Measurements from ENCODE around the gene NBEAL2. TPM values are rescaled to one million over a fixed set of nuclear protein-coding genes. Genes with fewer than 3 reads are reported as not detected.
A peak's percentile ranks its signal among the peaks of the same experiment; 100 is the strongest.

NBEAL2 gene
- total and polyA plus RNA-seq, 5 experiments from 2014 or later: 0.89 to 46.0 (median 2.8) TPM

DNA sequence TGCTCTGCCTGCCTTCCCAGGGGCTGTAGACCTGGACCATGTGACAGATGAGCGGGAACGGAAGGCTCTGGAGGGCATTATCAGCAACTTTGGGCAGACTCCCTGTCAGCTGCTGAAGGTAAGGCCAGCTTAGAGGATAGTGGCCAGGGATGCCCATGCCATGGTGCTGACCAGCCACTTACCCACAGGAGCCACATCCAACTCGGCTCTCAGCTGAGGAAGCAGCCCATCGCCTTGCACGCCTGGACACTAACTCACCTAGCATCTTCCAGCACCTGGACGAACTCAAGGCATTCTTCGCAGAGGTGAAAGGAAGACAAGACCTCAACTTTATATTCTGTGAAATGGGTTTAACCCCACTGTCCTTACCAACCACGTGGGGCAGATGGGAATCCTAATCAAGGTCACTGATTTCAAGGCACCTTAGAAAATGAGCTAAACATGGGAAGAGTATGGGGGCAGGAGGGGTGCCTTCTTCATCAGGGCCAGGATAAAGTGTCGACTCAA is 26.7 kb downstream of the NBEAL2 start:
- H3K4me1 Mint-ChIP-seq: peaks cover 4 to 12% (median 7%) of the 10 kb centered on the region in 4 donors
- H3K27me3 Mint-ChIP-seq: no peaks in the 10 kb centered on the region
- ATAC-seq (no peak), DNase-seq (no peak)
- peaks cover 0 to 25% (median 4%) of the 10 kb centered on the region in 3 donors for H3K36me3 Mint-ChIP-seq
- POLR2A ChIA-PET: interaction anchor here (0.5 to 1.1 kb wide), 6 partner anchors 11 to 109 kb away, joined by 3 to 6 read pairs (median 3); partner anchors contain the start of gene CCDC12
- H3K4me3 Mint-ChIP-seq: peak overlapping the region in 1 of 10 donors; percentile 70
- H3K9me3 Mint-ChIP-seq: no peaks in the 10 kb centered on the region
- peak overlapping the region in 9 of 10 donors; percentile 5 to 86 (median 54) for H3K27ac Mint-ChIP-seq

DNA sequence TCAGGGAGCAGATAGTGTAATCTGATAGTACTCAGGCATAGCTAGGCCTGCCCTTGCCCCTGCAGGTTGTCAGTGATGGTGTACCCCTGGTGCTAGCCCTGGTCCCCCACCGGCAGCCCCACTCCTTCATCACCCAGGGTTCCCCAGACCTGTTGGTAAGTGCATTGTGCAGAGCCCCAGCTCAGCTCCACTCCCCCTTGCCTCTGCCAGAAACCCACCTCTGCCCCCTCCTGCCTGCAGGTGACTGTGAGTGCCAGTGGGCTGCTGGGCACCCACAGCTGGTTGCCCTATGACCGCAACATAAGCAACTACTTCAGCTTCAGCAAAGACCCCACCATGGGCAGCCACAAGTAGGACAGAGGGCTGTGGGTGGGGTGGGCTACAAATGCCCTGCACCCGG is 27.5 kb downstream of the NBEAL2 start:
- H3K27ac Mint-ChIP-seq: peak overlapping the region in 5 of 10 donors; percentile 47 to 86 (median 55)

DNA sequence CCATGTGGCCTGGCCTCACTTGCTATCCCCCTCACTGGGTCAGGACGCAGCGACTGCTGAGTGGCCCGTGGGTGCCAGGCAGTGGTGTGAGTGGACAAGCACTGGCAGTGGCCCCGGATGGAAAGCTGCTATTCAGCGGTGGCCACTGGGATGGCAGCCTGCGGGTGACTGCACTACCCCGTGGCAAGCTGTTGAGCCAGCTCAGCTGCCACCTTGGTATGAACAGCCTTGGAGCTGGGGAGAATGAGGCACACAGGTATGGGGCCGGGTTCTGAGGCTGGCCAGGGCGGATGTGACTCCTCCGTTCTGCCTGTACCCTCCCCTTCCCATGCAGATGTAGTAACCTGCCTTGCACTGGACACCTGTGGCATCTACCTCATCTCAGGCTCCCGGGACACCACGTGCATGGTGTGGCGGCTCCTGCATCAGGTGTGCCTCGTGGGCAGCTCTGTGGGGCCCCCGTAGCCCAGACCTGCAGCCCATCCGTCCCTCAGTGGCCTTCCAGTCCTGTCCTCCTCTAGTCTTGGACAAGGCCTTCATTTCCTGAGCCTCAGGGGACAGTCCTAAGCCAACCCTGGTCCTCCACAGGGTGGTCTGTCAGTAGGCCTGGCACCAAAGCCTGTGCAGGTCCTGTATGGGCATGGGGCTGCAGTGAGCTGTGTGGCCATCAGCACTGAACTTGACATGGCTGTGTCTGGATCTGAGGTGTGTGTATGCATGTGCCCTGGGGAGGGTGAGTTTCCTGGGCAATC is 28.2 kb downstream of the NBEAL2 start:
- ATAC-seq (no peak), DNase-seq (peak in 1 of 10 donors; percentile 54)
- POLR2A ChIA-PET: interaction anchor here (1.0 to 2.8 kb wide), 2 partner anchors 31 to 74 kb away, joined by 3 to 25 read pairs; partner anchors contain the start of gene CCDC12
- Mint-ChIP-seq H3K4me1 (peaks cover 3 to 12% (median 7%) of the 10 kb centered on the region in 4 donors), H3K27ac (peak overlapping the region in 2 of 10 donors; percentile 43 to 53), H3K27me3 (no peaks in the 10 kb centered on the region), H3K4me3 (no peak overlapping the region), H3K36me3 (peaks cover 0 to 22% (median 3%) of the 10 kb centered on the region in 3 donors), H3K9me3 (no peaks in the 10 kb centered on the region)

More for the DNA sequence above, 27.5 kb downstream of the NBEAL2 start:
- no peaks in the 10 kb centered on the region for H3K27me3 Mint-ChIP-seq
- DNase-seq (no peak), ATAC-seq (no peak)
- H3K4me1 Mint-ChIP-seq: peaks cover 4 to 12% (median 7%) of the 10 kb centered on the region in 4 donors
- peaks cover 0 to 25% (median 4%) of the 10 kb centered on the region in 3 donors for H3K36me3 Mint-ChIP-seq
- H3K9me3 Mint-ChIP-seq: no peaks in the 10 kb centered on the region
- H3K4me3 Mint-ChIP-seq: no peak overlapping the region
- POLR2A ChIA-PET: interaction anchor here (0.5 to 1.0 kb wide), 3 partner anchors 30 to 108 kb away, joined by 3 to 6 read pairs (median 3); partner anchors contain the start of gene CCDC12

DNA sequence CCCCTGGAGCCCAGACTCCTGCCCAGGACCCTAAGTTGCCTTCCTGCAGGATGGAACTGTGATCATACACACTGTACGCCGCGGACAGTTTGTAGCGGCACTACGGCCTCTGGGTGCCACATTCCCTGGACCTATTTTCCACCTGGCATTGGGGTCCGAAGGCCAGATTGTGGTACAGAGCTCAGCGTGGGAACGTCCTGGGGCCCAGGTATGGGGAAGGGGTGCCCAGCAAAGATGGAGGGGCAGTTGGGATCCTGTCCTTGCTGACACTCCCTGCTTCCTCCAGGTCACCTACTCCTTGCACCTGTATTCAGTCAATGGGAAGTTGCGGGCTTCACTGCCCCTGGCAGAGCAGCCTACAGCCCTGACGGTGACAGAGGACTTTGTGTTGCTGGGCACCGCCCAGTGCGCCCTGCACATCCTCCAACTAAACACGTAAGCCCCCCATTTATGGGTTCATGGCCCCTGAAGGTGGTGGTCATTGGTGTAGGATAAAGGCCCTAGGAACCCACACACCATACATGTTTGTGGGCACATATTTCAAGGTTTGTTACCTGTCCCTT is 28.8 kb downstream of the NBEAL2 start:
- Mint-ChIP-seq H3K36me3 (peaks cover 0 to 18% (median 3%) of the 10 kb centered on the region in 3 donors), H3K27ac (peak overlapping the region in 7 of 10 donors; percentile 34 to 90 (median 74)), H3K4me1 (peaks cover 3 to 12% (median 7%) of the 10 kb centered on the region in 4 donors), H3K4me3 (peak overlapping the region in 9 of 10 donors; percentile 53 to 80 (median 66)), H3K27me3 (no peaks in the 10 kb centered on the region), H3K9me3 (no peaks in the 10 kb centered on the region)
- no peak for DNase-seq
- POLR2A ChIA-PET: interaction anchor here (0.9 to 2.8 kb wide), 5 partner anchors 19 to 32 kb away, joined by 3 to 25 read pairs (median 4); partner anchors contain the start of genes CCDC12 and NBEAL2
- ATAC-seq: no peak

DNA sequence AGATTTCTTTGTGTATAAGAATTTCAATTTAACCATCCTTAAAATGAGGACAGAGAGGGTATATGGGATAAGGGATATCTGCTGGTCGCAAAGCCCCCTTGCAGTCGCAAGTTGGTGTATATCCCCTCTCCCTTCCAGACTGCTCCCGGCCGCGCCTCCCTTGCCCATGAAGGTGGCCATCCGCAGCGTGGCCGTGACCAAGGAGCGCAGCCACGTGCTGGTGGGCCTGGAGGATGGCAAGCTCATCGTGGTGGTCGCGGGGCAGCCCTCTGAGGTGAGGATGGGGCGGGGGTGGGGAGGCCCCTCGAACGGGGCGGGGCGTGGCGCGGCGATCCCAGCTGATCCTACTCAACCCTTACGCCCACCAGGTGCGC is 29.4 kb downstream of the NBEAL2 start:
- H3K27me3 Mint-ChIP-seq: no peaks in the 10 kb centered on the region
- H3K4me3 Mint-ChIP-seq: peak overlapping the region in 9 of 10 donors; percentile 56 to 80 (median 68)
- peaks cover 0 to 19% (median 3%) of the 10 kb centered on the region in 3 donors for H3K36me3 Mint-ChIP-seq
- POLR2A ChIA-PET: interaction anchor here (0.6 to 2.8 kb wide), 17 partner anchors 9 to 274 kb away, joined by 3 to 25 read pairs (median 3); partner anchors contain the start of genes CCDC12, KLHL18, NBEAL2 and SETD2
- DNase-seq: no peak
- H3K9me3 Mint-ChIP-seq: no peaks in the 10 kb centered on the region
- H3K27ac Mint-ChIP-seq: peak overlapping the region in 7 of 10 donors; percentile 34 to 90 (median 74)
- ATAC-seq: no peak
- peaks cover 3 to 12% (median 8%) of the 10 kb centered on the region in 4 donors for H3K4me1 Mint-ChIP-seq

DNA sequence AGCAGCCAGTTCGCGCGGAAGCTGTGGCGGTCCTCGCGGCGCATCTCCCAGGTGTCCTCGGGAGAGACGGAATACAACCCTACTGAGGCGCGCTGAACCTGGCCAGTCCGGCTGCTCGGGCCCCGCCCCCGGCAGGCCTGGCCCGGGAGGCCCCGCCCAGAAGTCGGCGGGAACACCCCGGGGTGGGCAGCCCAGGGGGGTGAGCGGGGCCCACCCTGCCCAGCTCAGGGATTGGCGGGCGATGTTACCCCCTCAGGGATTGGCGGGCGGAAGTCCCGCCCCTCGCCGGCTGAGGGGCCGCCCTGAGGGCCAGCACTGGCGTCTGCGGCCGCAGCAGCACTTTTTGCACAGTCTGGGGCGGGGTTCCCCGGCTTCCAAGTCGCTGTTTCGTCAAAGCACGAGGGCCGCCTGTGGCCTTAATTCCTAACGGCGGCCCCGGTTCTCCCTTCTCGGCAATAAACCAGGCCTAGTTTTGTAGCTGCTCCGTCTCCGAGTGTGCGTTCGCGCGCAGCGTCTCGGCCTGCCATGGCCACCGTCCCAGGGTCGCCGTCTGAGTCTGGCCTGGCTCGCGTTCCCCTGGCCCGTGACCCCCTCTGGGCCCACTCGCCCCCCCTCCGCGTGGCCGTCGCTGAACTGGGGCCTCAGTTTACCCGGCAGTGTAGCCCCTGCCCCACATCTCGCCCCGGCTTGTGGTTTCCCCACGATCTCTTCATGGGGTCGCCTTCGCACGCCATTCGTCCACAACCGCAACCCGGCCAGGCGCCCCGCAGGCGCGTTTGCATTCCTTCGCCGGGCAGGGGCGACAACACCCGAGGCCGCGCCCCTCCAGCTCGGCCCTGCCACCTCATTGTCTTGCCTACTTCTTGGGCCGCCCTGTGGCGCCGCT is 30.0 kb downstream of the NBEAL2 start:
- H3K36me3 Mint-ChIP-seq: peaks cover 0 to 22% (median 3%) of the 10 kb centered on the region in 3 donors
- POLR2A ChIA-PET: interaction anchor here (0.5 to 2.8 kb wide), 19 partner anchors 10 to 529 kb away, joined by 3 to 25 read pairs (median 3); partner anchors contain the start of genes CCDC12, KLHL18, NBEAL2 and SETD2
- peak overlapping the region; percentile 19 to 91 (median 88) for H3K27ac Mint-ChIP-seq

DNA sequence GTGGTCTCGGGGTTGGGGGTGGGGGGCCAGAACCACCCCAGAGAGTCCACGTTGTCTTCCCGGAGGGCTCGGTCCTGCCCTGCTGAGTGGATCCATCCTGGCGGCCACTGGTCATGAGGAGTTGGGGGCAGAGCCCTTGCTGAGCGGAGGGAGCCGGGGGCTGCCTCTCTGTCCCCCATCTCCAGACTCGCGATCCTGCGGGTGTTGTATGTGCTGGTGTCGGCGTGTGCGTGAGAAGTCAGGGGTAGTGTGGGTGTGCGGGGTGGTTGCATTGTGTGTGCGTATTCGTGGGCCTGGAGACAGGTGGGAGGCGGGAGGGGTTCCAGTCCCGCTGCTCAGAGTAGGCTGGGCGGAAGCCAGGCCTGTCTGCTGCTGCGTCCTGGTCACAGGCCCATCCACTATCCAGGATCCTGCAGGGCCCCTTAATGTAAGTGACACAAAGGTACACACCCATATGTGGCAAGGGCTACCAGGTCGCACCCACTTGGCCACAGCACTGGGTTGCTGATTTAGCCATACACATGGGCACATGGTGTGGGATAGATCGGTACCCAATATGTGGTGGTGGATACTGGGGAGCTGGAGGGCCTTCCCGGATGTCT is 30.7 kb downstream of the NBEAL2 start:
- DNase-seq (peak in 1 of 10 donors; percentile 18), ATAC-seq (no peak)
- no peaks in the 10 kb centered on the region for H3K9me3 Mint-ChIP-seq
- H3K4me1 Mint-ChIP-seq: peaks cover 3 to 17% (median 9%) of the 10 kb centered on the region in 4 donors
- POLR2A ChIA-PET: interaction anchor here (0.5 to 2.8 kb wide), 15 partner anchors 11 to 529 kb away, joined by 3 to 25 read pairs (median 4); partner anchors contain the start of genes CCDC12, KLHL18, NBEAL2 and SETD2
- H3K36me3 Mint-ChIP-seq: peaks cover 0 to 20% (median 3%) of the 10 kb centered on the region in 3 donors
- peak overlapping the region; percentile 19 to 91 (median 88) for H3K27ac Mint-ChIP-seq
- H3K27me3 Mint-ChIP-seq: no peaks in the 10 kb centered on the region
- peak overlapping the region; percentile 67 to 87 (median 79) for H3K4me3 Mint-ChIP-seq

More for the DNA sequence above, 30.0 kb downstream of the NBEAL2 start:
- H3K9me3 Mint-ChIP-seq: no peaks in the 10 kb centered on the region
- peak; percentile 65 to 91 (median 84) for DNase-seq
- peak; percentile 95 for ATAC-seq
- H3K4me1 Mint-ChIP-seq: peaks cover 3 to 15% (median 9%) of the 10 kb centered on the region in 4 donors
- peak overlapping the region; percentile 67 to 87 (median 79) for H3K4me3 Mint-ChIP-seq
- no peaks in the 10 kb centered on the region for H3K27me3 Mint-ChIP-seq

DNA sequence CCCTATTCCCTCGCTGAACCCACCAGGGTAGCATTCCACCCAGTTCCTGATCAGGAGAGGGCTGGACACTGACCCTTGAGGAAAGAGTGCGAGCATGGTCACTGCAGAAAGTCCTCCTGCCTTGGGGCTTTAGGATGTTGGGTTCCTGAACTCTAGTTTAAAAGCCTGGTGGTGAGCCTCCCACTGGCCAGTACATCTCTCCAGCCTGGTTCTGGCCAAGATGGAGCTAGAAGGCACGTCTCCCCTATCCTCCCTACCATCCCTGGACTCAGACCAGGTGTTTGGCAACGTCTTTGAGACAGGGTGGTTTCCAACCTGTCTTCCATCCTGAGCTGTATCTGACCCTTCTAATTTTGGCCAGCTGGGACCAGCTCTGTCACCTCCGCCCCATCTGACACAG is 31.4 kb downstream of the NBEAL2 start:
- peak overlapping the region in 7 of 10 donors; percentile 31 to 80 (median 68) for H3K4me3 Mint-ChIP-seq
- peaks cover under 1 to 21% (median 9%) of the 10 kb centered on the region in 4 donors for H3K4me1 Mint-ChIP-seq
- peak overlapping the region in 9 of 10 donors; percentile 19 to 91 (median 74) for H3K27ac Mint-ChIP-seq
- H3K36me3 Mint-ChIP-seq: peaks cover 0 to 22% (median 1%) of the 10 kb centered on the region in 3 donors
- POLR2A ChIA-PET: interaction anchor here (0.7 to 1.6 kb wide), 2 partner anchors 31 to 34 kb away, joined by 3 to 4 read pairs; partner anchors contain the start of gene CCDC12
- H3K27me3 Mint-ChIP-seq: no peaks in the 10 kb centered on the region
- H3K9me3 Mint-ChIP-seq: no peaks in the 10 kb centered on the region
- ATAC-seq (no peak), DNase-seq (no peak)

DNA sequence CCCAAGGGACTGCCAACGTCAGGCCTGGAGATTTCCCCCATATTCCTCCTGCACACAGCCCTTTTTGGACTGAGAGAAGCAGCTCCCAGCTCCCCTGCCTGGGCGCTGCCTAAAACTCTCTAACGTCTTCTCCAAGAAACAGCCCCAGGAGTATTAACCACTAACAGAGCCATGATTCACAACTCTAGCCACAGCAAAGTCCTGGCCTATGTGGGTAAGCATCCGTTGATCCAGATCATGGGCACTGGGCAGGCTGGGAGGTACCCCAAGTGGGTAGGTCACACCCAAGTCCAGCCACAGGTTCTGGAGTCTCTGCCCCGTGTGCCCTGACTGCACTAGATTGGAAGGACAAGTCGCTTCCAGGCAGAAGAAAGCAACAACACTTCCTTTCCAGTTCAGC is 31.9 kb downstream of the NBEAL2 start:
- ATAC-seq (no peak), DNase-seq (peak in 1 of 10 donors; percentile 16)
- POLR2A ChIA-PET: interaction anchor here (0.7 to 1.6 kb wide), 2 partner anchors 31 to 35 kb away, joined by 3 to 4 read pairs; partner anchors contain the start of gene CCDC12
- Mint-ChIP-seq H3K27ac (peak overlapping the region; percentile 9 to 91 (median 76)), H3K36me3 (peaks cover 0 to 22% (median 0%) of the 10 kb centered on the region in 3 donors), H3K9me3 (no peaks in the 10 kb centered on the region), H3K4me1 (peaks cover 0 to 25% (median 11%) of the 10 kb centered on the region in 4 donors), H3K27me3 (no peaks in the 10 kb centered on the region), H3K4me3 (peak overlapping the region in 4 of 10 donors; percentile 26 to 80 (median 50))

DNA sequence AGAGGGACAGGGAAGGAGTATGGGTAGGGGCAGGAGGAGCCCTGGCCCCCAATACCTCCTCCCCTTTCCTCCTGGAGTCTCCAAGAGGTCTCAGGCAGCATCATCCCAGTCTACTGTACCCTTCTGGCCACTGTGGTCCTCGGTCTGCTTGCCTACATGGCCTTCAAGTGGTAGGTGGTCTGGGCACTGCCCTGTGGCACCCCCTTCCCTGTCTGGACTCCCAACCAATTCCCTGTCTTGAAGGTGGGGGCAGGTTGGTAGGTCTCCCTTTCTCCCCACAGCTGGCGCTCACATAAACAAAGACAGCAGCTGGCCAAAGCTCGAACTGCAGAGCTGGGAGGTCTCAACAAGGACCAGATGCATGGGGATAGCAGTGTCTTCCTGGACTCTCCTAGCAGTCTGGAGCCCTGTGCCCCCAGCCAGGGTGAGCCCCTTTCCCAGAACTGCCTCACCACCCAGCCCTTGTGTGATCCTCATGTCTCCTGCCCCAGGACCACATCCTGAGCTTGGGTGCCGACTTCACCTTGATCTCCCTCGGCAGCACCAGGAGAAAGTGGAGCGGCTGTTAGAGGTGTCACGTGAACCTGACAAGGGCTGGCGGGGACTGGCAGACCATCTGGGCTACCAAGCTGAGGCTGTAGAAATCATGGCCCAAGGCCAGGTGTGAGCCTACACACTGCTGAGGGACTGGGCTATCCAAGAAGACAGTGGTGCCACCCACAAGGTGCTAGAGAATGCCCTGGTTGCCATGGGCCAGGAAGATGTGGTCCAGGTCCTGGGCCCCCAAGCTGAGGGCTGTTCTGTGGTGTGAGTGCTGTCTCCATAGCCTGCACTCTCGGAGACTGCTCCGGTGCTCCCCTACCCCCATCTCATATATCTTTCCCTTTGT is 33.1 kb downstream of the NBEAL2 start:
- peaks cover 6 to 38% (median 22%) of the 10 kb centered on the region in 4 donors for H3K4me1 Mint-ChIP-seq
- peak overlapping the region in 1 of 10 donors; percentile 34 for H3K4me3 Mint-ChIP-seq
- no peaks in the 10 kb centered on the region for H3K27me3 Mint-ChIP-seq
- POLR2A ChIA-PET: no interaction called here
- DNase-seq (peak in 1 of 10 donors; percentile 15), ATAC-seq (no peak)
- no peaks in the 10 kb centered on the region for H3K9me3 Mint-ChIP-seq
- H3K36me3 Mint-ChIP-seq: peaks cover 0 to 34% (median 0%) of the 10 kb centered on the region in 3 donors
- peak overlapping the region in 8 of 10 donors; percentile 33 to 89 (median 68) for H3K27ac Mint-ChIP-seq

Measured in naive thymus-derived CD8-positive, alpha-beta T cell (primary cell).